ENCODE results near the gene USO1.
"Not testable (repeated sequence)": the region's sequence is repeated elsewhere in the genome, so short reads cannot be mapped to it uniquely, and the experiment has no call there.

The USO1 gene

GRCh38 chr4:75714704-75715103 lies 9.7 kb upstream of the USO1 start:
- no peak for DNase-seq (ENCODE audit: low read depth in 3 of 3)

DNA sequence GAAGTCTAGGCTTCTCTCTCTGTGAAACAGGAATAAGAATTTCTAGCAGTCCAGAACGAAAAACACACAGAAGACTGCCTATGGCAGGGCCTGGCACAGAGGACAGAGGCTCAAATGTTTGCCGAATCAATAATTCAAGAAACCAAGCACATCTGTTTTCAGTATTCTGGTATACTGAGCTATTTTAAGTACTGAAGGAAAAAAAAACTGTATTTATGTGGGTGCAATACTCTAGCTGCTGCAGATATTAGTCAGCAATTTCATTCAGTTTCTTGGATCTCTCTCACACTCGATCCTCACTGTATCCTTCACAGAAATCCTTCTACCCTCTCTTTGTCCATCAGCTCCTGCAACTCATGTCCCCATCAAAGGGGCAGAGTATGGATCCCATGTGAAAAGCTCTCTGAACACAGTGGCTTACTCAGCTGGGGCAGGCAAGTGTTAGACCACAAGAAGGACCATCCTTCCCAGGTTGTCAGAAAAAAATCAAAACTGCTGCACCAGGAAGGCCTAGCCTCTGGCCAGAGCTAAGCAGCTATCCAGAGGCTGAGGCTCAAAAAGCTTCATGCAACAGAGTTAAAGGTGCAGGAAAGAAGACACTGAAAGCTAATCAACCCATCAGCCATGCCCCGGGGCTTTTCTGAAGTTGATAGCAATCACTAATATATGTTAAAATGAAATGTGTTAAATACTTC lies 9.1 kb upstream of the USO1 start:
- no peak for DNase-seq (ENCODE audit: low read depth in 3 of 3)

- DNase-seq (ENCODE audit: low read depth in 3 of 3): not testable (repeated sequence)
These were observed 8.3 kb upstream of the USO1 start for GRCh38 chr4:75716054-75716453.

DNA sequence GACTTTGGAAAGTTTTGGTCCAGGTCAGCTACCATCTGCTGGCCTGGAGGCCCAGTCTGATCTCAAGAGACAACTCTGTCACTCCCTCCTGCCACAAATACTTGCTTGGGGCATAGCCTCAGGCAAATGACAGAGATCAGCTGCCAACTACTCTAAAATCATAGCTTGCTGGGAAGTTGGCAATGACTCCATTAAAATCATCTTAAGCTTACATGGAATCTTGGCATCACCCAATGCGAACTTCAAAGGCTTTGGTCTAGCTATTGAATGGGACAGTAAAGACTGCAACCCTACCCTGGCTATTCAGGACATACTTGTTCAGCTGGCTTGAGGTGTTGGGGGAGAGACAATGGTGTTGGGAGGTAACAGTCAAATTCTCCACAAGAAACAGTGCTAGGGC lies 7.0 kb upstream of the USO1 start:
- DNase-seq (ENCODE audit: low read depth in 3 of 3): no peak

DNA sequence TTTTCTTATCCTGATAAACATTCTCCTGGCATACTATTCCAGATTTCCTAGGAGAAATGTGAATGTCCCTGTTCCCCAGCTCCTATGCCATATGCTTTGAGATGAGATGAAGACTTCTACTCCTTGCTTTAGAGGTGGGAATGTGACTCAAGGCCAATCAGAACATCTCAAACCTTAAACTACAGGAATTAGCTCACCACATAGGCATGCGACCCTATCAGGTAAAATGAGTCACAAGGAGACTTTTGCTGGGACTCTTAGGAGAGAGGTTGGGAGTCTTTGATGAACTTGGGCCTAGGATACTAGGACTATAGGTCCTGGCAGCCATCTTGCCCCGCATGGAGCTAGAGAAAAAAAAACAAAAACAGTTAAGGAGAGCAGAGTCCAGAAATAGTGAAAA lies 5.8 kb upstream of the USO1 start:
- DNase-seq (ENCODE audit: low read depth in 3 of 3): no peak

DNA sequence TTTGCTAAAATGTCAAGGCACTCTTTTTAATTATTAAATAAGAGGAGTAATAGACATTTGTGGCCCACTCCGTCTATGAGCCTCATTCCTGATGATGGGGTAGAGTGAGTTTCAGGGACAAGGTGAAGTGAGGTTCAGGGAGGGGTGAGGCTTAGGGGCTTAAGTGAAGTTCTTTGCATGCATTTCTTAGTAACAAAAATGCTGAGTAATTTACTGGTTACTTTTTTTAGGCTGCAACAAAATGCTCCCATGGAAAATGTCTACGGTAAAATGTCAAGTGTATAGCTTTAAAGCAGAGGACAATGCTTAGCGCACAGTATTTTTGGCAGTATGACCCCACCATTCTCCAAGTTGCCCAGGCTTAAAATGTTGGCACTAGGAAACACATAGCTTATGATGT lies 2.0 kb upstream of the USO1 start:
- no peak for DNase-seq (ENCODE audit: low read depth in 3 of 3)

GRCh38 chr4:75723163-75724065 lies 963 bp upstream of the USO1 start:
- DNase-seq (ENCODE audit: low read depth in 3 of 3): no peak

DNA sequence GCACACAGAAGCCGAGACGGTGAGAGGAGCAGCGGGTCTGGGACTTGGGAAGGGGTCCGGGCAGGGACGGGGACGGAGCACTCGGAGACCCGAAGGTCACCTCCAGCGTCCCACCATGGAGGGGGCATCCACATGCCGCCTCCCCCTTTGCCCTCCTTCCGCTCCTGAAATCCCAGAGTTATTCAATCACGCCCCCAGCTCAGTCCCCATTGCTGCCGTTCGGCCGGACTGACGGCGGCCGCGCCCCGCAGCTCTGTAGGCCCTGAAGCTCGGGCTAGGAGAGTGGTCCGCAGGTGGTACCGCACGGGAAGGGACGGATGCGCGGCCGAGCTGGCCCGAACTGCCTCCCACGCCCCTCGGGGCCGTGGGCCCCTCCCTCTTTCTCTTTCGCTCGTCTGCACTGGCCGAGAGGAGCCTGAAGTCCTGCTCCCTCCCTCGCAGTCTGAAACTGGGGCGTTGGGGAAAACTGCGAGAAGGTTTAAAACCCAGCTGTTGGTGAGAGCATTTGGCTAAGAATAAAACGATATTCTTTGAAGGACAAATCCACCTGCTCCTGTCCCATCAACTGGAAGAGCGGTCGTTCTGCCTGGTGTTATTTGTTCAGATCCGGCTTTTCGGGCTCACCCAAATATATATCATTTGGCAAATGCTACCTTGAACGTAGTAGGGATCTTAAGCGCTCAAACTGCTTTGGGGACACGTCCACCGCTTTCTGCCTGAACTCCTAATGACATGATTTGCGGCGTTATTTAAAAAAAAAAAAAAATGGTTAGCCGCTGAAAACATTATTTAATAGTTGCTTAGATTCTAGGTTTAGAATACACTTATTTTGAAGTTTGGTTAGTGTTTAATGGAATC lies 719 bp downstream of the USO1 start:
- peak; percentile 10 to 35 (median 17) for DNase-seq (ENCODE audit: low read depth in 3 of 3)

DNA sequence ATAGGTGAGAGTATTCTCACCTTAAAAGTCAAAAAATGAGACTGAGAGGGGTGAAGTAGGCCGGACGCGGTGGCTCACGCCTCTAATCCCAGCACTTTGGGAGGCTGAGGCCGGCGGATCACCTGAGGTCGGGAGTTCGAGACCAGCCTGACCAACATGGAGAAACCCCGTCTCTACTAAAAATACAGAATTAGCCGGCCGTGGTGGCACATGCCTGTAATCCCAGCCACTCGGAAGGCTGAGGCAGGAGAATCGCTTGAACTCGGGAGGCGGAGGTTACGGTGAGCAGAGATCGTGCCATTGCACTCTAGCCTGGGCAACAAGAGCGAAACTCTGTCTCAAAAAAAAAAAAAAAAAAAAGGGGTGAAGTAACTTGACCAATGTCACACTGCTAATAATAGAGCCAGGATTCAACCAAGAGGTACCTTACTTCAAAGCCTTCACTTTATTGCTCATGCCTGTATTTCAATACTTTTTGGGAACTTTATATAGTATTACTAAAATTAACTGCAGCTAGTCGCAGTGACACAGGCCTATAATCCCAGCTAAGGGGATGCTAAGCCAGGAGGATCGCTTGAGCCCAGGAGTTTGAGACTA lies 1.7 kb downstream of the USO1 start:
- DNase-seq (ENCODE audit: low read depth in 3 of 3): not testable (repeated sequence)

DNA sequence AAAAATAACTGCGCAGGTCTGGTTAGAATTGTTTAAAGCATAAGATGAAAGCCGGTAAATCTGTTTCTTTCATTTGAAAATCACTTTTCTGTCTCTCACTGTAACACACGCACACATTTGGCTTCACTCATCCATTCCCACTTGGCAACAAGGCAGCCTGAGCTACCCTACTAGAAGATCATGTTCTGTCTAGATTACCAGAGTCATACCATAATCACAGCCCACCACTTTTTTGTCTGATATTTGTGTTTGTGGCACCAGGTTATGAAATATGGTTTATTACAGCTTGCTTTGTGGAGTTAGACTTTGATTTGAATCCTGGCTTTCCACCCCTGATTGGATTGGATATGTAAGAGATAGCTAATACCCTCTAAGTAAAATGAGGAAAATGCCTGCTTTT lies 2.2 kb downstream of the USO1 start:
- no peak for DNase-seq (ENCODE audit: low read depth in 3 of 3)

- DNase-seq (ENCODE audit: low read depth in 3 of 3): no peak
These were observed 2.7 kb downstream of the USO1 start for GRCh38 chr4:75727073-75727472.

DNA sequence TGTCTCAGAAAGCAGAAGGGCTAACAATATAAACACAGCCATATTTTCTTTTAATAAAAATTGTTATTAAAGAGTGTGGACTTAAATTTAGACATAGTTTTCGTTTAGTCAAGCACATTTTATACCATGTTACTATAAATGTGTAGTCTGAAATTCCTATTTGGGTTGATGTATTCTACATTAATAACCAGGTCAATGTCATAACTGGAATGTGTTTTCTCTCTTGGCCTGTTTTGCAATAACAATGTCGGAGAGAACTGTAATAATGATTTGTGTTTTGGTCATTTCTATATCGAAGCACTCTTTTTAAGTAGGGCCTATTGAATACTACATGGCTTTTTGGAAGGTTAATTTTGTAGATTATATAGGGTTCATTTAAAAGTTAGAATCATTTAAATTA lies 5.5 kb downstream of the USO1 start:
- DNase-seq (ENCODE audit: low read depth in 3 of 3): no peak

GRCh38 chr4:75733369-75733768 lies 9.0 kb downstream of the USO1 start:
- DNase-seq (ENCODE audit: low read depth in 3 of 3): no peak

DNA sequence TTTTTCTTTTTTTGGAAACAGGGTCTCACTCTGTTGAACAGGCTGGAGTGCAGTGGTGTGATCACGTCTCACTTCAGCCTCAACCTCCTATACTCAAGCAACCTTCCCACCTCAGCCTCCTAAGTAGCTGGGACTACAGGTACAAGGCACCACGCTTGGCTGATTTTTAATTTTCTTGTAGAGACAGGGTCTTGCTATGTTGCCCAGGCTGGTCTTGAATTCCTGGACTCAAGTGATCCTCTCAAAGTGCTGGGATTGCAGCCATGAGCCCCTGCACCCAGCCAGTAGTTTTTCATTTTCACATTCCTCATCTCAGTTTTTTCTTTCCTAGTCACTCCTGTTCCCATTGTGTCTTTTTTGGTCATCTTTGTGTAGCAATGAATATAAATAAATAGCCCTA lies 11.1 kb downstream of the USO1 start:
- no peak for DNase-seq (ENCODE audit: low read depth in 3 of 3)

GRCh38 chr4:75736862-75737261 lies 12.5 kb downstream of the USO1 start:
- no peak for DNase-seq (ENCODE audit: low read depth in 3 of 3)

DNA sequence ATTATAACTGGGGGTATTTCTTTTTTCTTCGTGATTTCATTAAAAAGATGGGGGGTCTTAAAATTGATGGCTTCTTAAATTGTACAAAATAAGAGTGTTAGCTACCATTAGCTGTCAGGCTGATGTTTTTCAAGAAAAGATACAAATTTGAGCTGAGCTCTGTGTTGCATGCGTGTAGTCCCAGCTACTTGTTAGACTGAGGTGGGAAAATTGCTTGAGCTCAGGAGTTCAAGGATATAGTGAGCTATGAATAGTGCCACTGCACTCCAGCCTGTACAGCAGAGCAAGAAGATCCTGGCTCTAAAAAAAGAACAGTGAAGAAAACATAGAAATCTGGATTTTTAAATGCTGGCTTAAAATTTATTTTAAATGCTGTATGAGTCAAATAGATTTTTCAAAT lies 13.0 kb downstream of the USO1 start:
- no peak for DNase-seq (ENCODE audit: low read depth in 3 of 3)

GRCh38 chr4:75741027-75741426 lies 16.6 kb downstream of the USO1 start:
- DNase-seq (ENCODE audit: low read depth in 3 of 3): no peak

DNA sequence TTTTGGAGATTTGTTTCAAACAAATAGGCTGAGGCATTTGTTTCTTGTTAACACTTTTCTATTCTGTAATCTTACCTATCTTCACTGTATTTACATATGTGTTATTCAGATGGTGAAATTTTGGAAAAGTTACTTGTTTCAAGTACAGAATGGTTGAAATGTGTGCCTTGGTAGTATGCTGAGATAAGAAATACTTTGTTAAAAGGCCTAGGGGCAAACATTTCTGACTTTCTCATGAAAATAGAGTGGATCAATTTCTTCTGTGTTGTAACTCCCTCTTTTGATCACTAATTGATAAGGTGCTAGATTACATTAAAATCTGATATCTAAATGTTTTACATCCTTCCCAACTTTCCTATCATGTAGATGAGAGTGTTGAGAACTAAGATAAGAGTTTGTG lies 18.1 kb downstream of the USO1 start:
- DNase-seq (ENCODE audit: low read depth in 3 of 3): no peak

DNA sequence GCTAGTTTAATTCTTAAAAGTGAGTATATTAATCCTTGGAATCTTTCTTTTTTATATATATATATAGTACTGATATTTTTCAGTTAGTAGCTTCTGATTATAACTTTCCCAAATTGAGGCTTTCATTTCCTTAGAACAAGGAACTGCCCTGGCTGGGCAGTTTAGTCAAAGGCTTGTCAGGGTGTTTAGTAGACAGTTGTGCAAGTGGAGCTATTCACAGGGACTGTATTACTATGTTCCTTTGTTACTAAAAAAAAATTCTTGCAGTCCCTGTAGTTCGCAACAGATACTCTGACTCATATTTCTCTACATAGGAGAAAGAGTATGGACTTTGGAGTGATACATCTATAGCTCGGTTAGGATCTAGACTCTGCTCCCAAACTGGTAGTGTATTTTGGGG lies 20.8 kb downstream of the USO1 start:
- DNase-seq (ENCODE audit: low read depth in 3 of 3): no peak

- no peak for DNase-seq (ENCODE audit: low read depth in 3 of 3)
These were observed 21.4 kb downstream of the USO1 start for GRCh38 chr4:75745721-75746199.

- no peak for DNase-seq (ENCODE audit: low read depth in 3 of 3)
These were observed 28.3 kb downstream of the USO1 start for GRCh38 chr4:75752637-75753036.

DNA sequence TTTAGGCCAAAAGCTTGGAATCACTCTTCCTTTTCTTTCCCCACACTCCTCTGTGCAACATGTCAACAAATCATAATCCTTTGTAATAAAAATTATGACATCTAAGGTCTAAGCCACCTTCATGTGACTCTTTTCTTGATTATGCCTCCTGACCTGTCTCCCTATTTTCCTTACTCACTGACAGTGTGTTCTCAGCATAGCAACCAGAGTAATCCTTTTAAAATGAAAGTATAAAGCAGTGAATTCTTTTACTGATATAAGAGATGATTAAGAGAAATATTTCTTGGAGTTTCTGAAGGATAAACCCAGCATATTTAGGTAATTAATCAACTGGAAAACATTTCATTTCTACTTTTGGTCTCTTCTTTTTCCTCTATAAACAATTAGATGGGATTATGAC lies 44.7 kb downstream of the USO1 start:
- no peak for DNase-seq (ENCODE audit: low read depth in 3 of 3)

Data from stimulated activated CD4-positive, alpha-beta T cell treated with anti-CD3 and anti-CD28 coated beads, TNF-alpha, amount 100 ng/mL, for 4 hours (primary cell).